ENCODE results near the gene ROBO1. TPM values are rescaled to one million over a fixed set of nuclear protein-coding genes. Genes with fewer than 3 reads are reported as not detected.

ROBO1 gene
- total RNA-seq, 1 donor from 2014 or later: 169 TPM

- no peaks in the 10 kb centered on the region for H3K79me2 ChIP-seq (ENCODE audit: low read depth)
- no peaks in the 10 kb centered on the region for H3K36me3 Mint-ChIP-seq
- H3K36me3 ChIP-seq: no peaks in the 10 kb centered on the region
- H3K27me3 ChIP-seq: no peaks in the 10 kb centered on the region
- peak; percentile 46 for TF ChIP-seq CTCF (IDR thresholded peaks at IDR 0.05)
- no peak for TF ChIP-seq EZH2 (IDR thresholded peaks at IDR 0.05)
- no peaks in the 10 kb centered on the region for H3F3A ChIP-seq (ENCODE audit: low read depth)
- H3K4me2 ChIP-seq: no peak overlapping the region
- H3K4me3 ChIP-seq: no peak overlapping the region
- no peak overlapping the region for H3K27ac ChIP-seq
- no peak overlapping the region for H3K27ac Mint-ChIP-seq
- H2AFZ ChIP-seq (replicated peaks): peak overlapping the region; percentile 61
- H3K4me1 ChIP-seq: no peaks in the 10 kb centered on the region
- peaks cover 5% of the 10 kb centered on the region for H3K9me3 Mint-ChIP-seq
- H3K9ac ChIP-seq: no peak overlapping the region
- H3K27me3 Mint-ChIP-seq (ENCODE audit: insufficient read depth, low read depth): peaks cover 3% of the 10 kb centered on the region
- no peaks in the 10 kb centered on the region for H3K9me3 ChIP-seq (ENCODE audit: low read depth)
- H4K20me1 ChIP-seq (ENCODE audit: low read depth): no peaks in the 10 kb centered on the region
- H3K4me3 Mint-ChIP-seq: no peak overlapping the region
- no peak for DNase-seq (ENCODE audit: low spot score)
- no peaks in the 10 kb centered on the region for H3K4me1 Mint-ChIP-seq
Observed at GRCh38 chr3:79369306-79369705, 398.5 kb downstream of the ROBO1 start.

DNA sequence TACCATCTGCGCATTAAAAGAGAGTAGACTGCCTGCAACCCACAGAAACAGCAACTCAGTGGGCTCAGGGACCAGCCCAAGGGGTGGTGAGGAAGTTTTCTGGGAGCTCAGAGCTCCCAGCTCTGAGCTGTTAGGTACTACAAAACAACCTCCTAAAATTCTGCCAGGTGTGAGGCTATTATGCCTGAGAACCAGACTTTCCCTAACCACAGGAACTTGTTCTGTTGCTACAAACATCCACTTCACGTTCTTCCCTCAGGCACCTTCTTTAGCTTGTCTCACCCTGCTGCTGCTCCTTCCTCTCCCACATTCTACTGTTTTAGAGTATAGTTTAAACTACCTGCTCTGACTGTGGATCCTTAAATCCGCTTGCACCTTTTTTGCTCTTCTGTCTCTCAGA, 399.4 kb downstream of the ROBO1 start:
- Histone ChIP-seq H3K9me3 (ENCODE audit: low read depth) (no peaks in the 10 kb centered on the region), H3K9ac (no peak overlapping the region), H3K4me1 (no peaks in the 10 kb centered on the region), H3K27me3 (no peaks in the 10 kb centered on the region), H3K4me3 (no peak overlapping the region), H3F3A (ENCODE audit: low read depth) (no peaks in the 10 kb centered on the region), H2AFZ (replicated peaks) (peak overlapping the region; percentile 39), H3K4me2 (no peak overlapping the region), H3K36me3 (no peaks in the 10 kb centered on the region), H3K79me2 (ENCODE audit: low read depth) (no peaks in the 10 kb centered on the region), H4K20me1 (ENCODE audit: low read depth) (no peaks in the 10 kb centered on the region), H3K27ac (no peak overlapping the region)
- no peak for DNase-seq (ENCODE audit: low spot score)
- Mint-ChIP-seq H3K4me3 (no peak overlapping the region), H3K9me3 (peaks cover 5% of the 10 kb centered on the region), H3K27ac (no peak overlapping the region), H3K27me3 (ENCODE audit: insufficient read depth, low read depth) (peaks cover 3% of the 10 kb centered on the region), H3K4me1 (no peaks in the 10 kb centered on the region), H3K36me3 (no peaks in the 10 kb centered on the region)
- no peak for TF ChIP-seq EZH2phosphoT487 (IDR thresholded peaks at IDR 0.05)

- Histone ChIP-seq H3K9ac (no peak overlapping the region), H3K4me3 (no peak overlapping the region), H3F3A (ENCODE audit: low read depth) (no peaks in the 10 kb centered on the region), H3K4me1 (no peaks in the 10 kb centered on the region), H3K27me3 (no peaks in the 10 kb centered on the region), H3K79me2 (ENCODE audit: low read depth) (no peaks in the 10 kb centered on the region), H3K9me3 (ENCODE audit: low read depth) (no peaks in the 10 kb centered on the region), H3K36me3 (no peaks in the 10 kb centered on the region), H4K20me1 (ENCODE audit: low read depth) (no peaks in the 10 kb centered on the region), H3K27ac (no peak overlapping the region), H3K4me2 (no peak overlapping the region), H2AFZ (replicated peaks) (no peak overlapping the region)
- Mint-ChIP-seq H3K4me1 (no peaks in the 10 kb centered on the region), H3K27me3 (ENCODE audit: insufficient read depth, low read depth) (peaks cover 3% of the 10 kb centered on the region), H3K9me3 (peaks cover 5% of the 10 kb centered on the region), H3K36me3 (no peaks in the 10 kb centered on the region), H3K27ac (no peak overlapping the region), H3K4me3 (no peak overlapping the region)
- TF ChIP-seq EZH2phosphoT487 (IDR thresholded peaks at IDR 0.05): no peak
- TF ChIP-seq EZH2 (IDR thresholded peaks at IDR 0.05): no peak
- no peak for TF ChIP-seq CTCF (IDR thresholded peaks at IDR 0.05)
- no peak for DNase-seq (ENCODE audit: low spot score)
Observed at GRCh38 chr3:79367803-79368202, 400.0 kb downstream of the ROBO1 start.

GRCh38 chr3:79367066-79367465, 400.7 kb downstream of the ROBO1 start:
- Histone ChIP-seq H3K27ac (no peak overlapping the region), H3F3A (ENCODE audit: low read depth) (no peaks in the 10 kb centered on the region), H3K4me3 (no peak overlapping the region), H3K27me3 (no peaks in the 10 kb centered on the region), H2AFZ (replicated peaks) (no peak overlapping the region), H4K20me1 (ENCODE audit: low read depth) (no peaks in the 10 kb centered on the region), H3K4me2 (no peak overlapping the region), H3K9ac (no peak overlapping the region), H3K9me3 (ENCODE audit: low read depth) (no peaks in the 10 kb centered on the region), H3K36me3 (no peaks in the 10 kb centered on the region), H3K4me1 (no peaks in the 10 kb centered on the region), H3K79me2 (ENCODE audit: low read depth) (no peaks in the 10 kb centered on the region)
- no peak for TF ChIP-seq CTCF (IDR thresholded peaks at IDR 0.05)
- no peak overlapping the region for H3K27ac Mint-ChIP-seq
- H3K27me3 Mint-ChIP-seq (ENCODE audit: insufficient read depth, low read depth): peaks cover 3% of the 10 kb centered on the region
- H3K4me1 Mint-ChIP-seq: no peaks in the 10 kb centered on the region
- no peak for DNase-seq (ENCODE audit: low spot score)
- no peaks in the 10 kb centered on the region for H3K36me3 Mint-ChIP-seq
- no peak overlapping the region for H3K4me3 Mint-ChIP-seq
- peaks cover 3% of the 10 kb centered on the region for H3K9me3 Mint-ChIP-seq
